Right lobe of liver (tissue), 6 donors: ENCODE results near the gene FGR. TPM values are rescaled to one million over a fixed set of nuclear protein-coding genes. Genes with fewer than 3 reads are reported as not detected.
"Not testable (repeated sequence)": the region's sequence is repeated elsewhere in the genome, so short reads cannot be mapped to it uniquely, and the experiment has no call there.

Experiments used
- ATAC-seq, 4 donors: fragments of 200-7000 bp; cut with Tn5 transposase; one replicate each; pipeline ENCODE4 v1.9.1; 2020; ENCODE audit warnings: mild to moderate bottlenecking in 4 of 4, moderate library complexity in 4 of 4
- DNase-seq, 3 donors: peaks; one replicate each; pipeline ENCODE4 v3.0.0-alpha.2; 2020
- H3K27ac ChIP-seq, 3 donors: fragments of 200-600 bp; one replicate each; pipeline ENCODE4 v1.8.0; 2022
- H3K27me3 ChIP-seq, 2 donors: fragments of 200-600 bp; one replicate each; pipeline ENCODE4 v1.8.0; 2022
- H3K36me3 ChIP-seq, 4 donors: fragments of 200-600 bp; sonication (generic) in 1 of 4; one replicate each; pipeline versions ENCODE4 v1.5.1 to v1.8.0; 2017 to 2022; ENCODE audit warnings: control low read depth in 1 of 4
- H3K4me1 ChIP-seq, 4 donors: fragments of 200-600 bp; sonication (generic) in 1 of 4; one replicate each; pipeline versions ENCODE4 v1.5.1 to v1.8.0; 2017 to 2022; ENCODE audit warnings: control low read depth in 1 of 4
- H3K4me3 ChIP-seq, 3 donors: fragments of 200-600 bp; one replicate each; pipeline ENCODE4 v1.8.0; 2022
- H3K9me3 ChIP-seq, 4 donors: fragments of 200-600 bp; sonication (generic) in 1 of 4; one replicate each; pipeline versions ENCODE4 v1.5.1 to v1.8.0; 2017 to 2022; ENCODE audit warnings: control low read depth in 1 of 4
- CTCF ChIP-seq, 4 donors: fragments of 200-600 bp in 3 of 4; fragments of 450-650 bp in 1 of 4; IDR thresholded peaks; one replicate each; pipeline versions ENCODE4 v1.5.1 to v1.8.0; 2016 to 2022; ENCODE audit warnings: antibody characterized with exemption in 4 of 4, mild to moderate bottlenecking in 2 of 4
- POLR2A ChIP-seq: fragments of 450-650 bp; IDR thresholded peaks from one replicate; pipeline ENCODE4 v1.6.1; 2017; ENCODE audit warnings: antibody characterized with exemption, mild to moderate bottlenecking
- WGBS: methylation state at CpG from one replicate; pipeline ENCODE4 v1.1.6; 2018; ENCODE audit warnings: low coverage, low lambda C conversion rate; ENCODE audit not compliant: insufficient coverage; ENCODE audit errors: missing lambda C conversion rate; 5-methylcytosine and 5-hydroxymethylcytosine counted together
- intact Hi-C, 2 donors: fragments of 100-400 bp; cut with DNase I; formaldehyde crosslinking; loops; one replicate each; pipeline versions ENCODE4 v1.11.2 to v1.14.1; 2022
- long read RNA-seq: library from polyadenylated mRNA; unstranded; transcript quantifications from one replicate; pipeline ENCODE4 v2.0.0, GENCODE V29; 2019
- total RNA-seq, 6 experiments: library from RNA; depleted of rRNA in 2 of 6; stranded (reverse); fragments of >200 nt in 2 of 6; fragmentation: NEBNext Ultra II Directional in 3 of 6; extraction: Animal tissue kit (Norgen Biotek cat#: 25700) in 3 of 6; gene quantifications; one replicate each; pipeline versions ENCODE4 v1.1.0 to v1.2.4, GENCODE V29; 2016 to 2023
- donor health status: DM: no; HTN: yes; CAD: no.
- donor health status: DM: no; HTN: no; CAD: no.
- donor health status: DM: no; HTN: no; CAD: no.
- donor health status: DM: no; HTN: yes; CAD: no.
- donor health status: DM: no; HTN: yes; CAD: no.

Gene FGR
- total RNA-seq = 1 to 10 TPM; 2.5 to 10.0 (median 6.3) TPM
- long read RNA-seq = 0 reads

- H3K9me3 ChIP-seq = no peaks in the 10 kb centered on the region
- peak within 1 kb of the TSS; percentile 36 to 75 (median 49) for H3K27ac ChIP-seq
- peak within 1 kb of the TSS; percentile 26 to 39 (median 33) for H3K4me3 ChIP-seq
- H3K27me3 ChIP-seq = no peaks in the 10 kb centered on the region
- peak in 2 of 3 donors; percentile 62 to 80 for DNase-seq
- ATAC-seq = peak; percentile 23 to 47 (median 32)
- 18% methylated on average over 3 of the region's 28 CpGs for WGBS
- H3K4me1 ChIP-seq = no peaks in the 10 kb centered on the region
- intact Hi-C loops = no loop called here
- TF ChIP-seq CTCF (IDR thresholded peaks at IDR 0.05) = peak in 1 of 4 donors; percentile 4
- no peak for TF ChIP-seq POLR2A
- no peaks in the 10 kb centered on the region for H3K36me3 ChIP-seq
Measured at GRCh38 chr1:27634985-27635367, at the start of gene FGR. Gene FGR, minus strand, starts transcription at chr1:27635185. Its CDS starts 11,269 bp downstream, at chr1:27623916.

- ATAC-seq = no peak
- no peak overlapping the region for H3K4me3 ChIP-seq
- DNase-seq = no peak
- no peak overlapping the region for H3K27ac ChIP-seq
- 97% methylated on average over 2 of the region's 2 CpGs for WGBS
- intact Hi-C loops = no loop called here
- TF ChIP-seq CTCF (IDR thresholded peaks at IDR 0.05) = no peak
- no peak for TF ChIP-seq POLR2A
- no peaks in the 10 kb centered on the region for H3K36me3 ChIP-seq
- no peaks in the 10 kb centered on the region for H3K27me3 ChIP-seq
- no peaks in the 10 kb centered on the region for H3K4me1 ChIP-seq
- no peaks in the 10 kb centered on the region for H3K9me3 ChIP-seq
Measured at GRCh38 chr1:27684176-27684575, 49.2 kb upstream of the FGR start.

GRCh38 chr1:27682351-27682944 is 47.5 kb upstream of the FGR start:
- DNase-seq (no peak), ATAC-seq (no peak)
- intact Hi-C loops = no loop called here
- WGBS = 81% methylated on average over 3 of the region's 5 CpGs
- no peaks in the 10 kb centered on the region for H3K36me3 ChIP-seq
- H3K9me3 ChIP-seq = no peaks in the 10 kb centered on the region
- no peak for TF ChIP-seq POLR2A
- TF ChIP-seq CTCF (IDR thresholded peaks at IDR 0.05) = no peak
- H3K4me1 ChIP-seq = no peaks in the 10 kb centered on the region
- no peaks in the 10 kb centered on the region for H3K27me3 ChIP-seq
- no peak overlapping the region for H3K4me3 ChIP-seq
- H3K27ac ChIP-seq = no peak overlapping the region

GRCh38 chr1:27681580-27681979 is 46.6 kb upstream of the FGR start:
- H3K4me3 ChIP-seq, DNase-seq, H3K36me3 ChIP-seq, H3K9me3 ChIP-seq, ATAC-seq, H3K27ac ChIP-seq, H3K4me1 ChIP-seq, H3K27me3 ChIP-seq, intact Hi-C loops: not testable (repeated sequence)
- 97% methylated on average over 4 of the region's 4 CpGs for WGBS

GRCh38 chr1:27680225-27680791 is 45.3 kb upstream of the FGR start:
- H3K27ac ChIP-seq, H3K4me3 ChIP-seq, DNase-seq, H3K27me3 ChIP-seq, H3K36me3 ChIP-seq, H3K9me3 ChIP-seq, intact Hi-C loops, H3K4me1 ChIP-seq, ATAC-seq: not testable (repeated sequence)
- no CpG with 5 or more reads among the region's 2 CpGs for WGBS
